ENCODE measurements around the gene DLGAP1.

Gene DLGAP1

GRCh38 chr18:3920832-3921231 lies 534.3 kb downstream of the DLGAP1 start:
- ATAC-seq = no peak
- TF ChIP-seq BACH2 (CRISPR knock-in tag; IDR thresholded peaks at IDR 0.05; ENCODE audit: borderline replicate concordance) (no peak), PPARA (CRISPR knock-in tag; IDR thresholded peaks at IDR 0.05; ENCODE audit: borderline replicate concordance) (no peak), TOX (CRISPR knock-in tag; IDR thresholded peaks at IDR 0.05; ENCODE audit: borderline replicate concordance) (no peak), ARNTL (CRISPR knock-in tag; IDR thresholded peaks at IDR 0.05; ENCODE audit: borderline replicate concordance, low read depth) (no peak), GLIS3 (CRISPR knock-in tag; IDR thresholded peaks at IDR 0.05) (no peak), ZNF8 (CRISPR knock-in tag; IDR thresholded peaks at IDR 0.05) (no peak), ESRRG (CRISPR knock-in tag; IDR thresholded peaks at IDR 0.05) (no peak), CSDC2 (CRISPR knock-in tag; IDR thresholded peaks at IDR 0.05) (no peak), ZNF70 (CRISPR knock-in tag; IDR thresholded peaks at IDR 0.05) (no peak), OSR1 (CRISPR knock-in tag; IDR thresholded peaks at IDR 0.05) (no peak), ZNF565 (CRISPR knock-in tag; conservative IDR thresholded peaks at IDR 0.05; ENCODE audit: low read depth) (no peak), ZC3H10 (CRISPR knock-in tag; IDR thresholded peaks at IDR 0.05) (no peak), ZFP30 (CRISPR knock-in tag; IDR thresholded peaks at IDR 0.05) (no peak), SNAI2 (CRISPR knock-in tag; IDR thresholded peaks at IDR 0.05) (no peak), TCF4 (CRISPR knock-in tag; IDR thresholded peaks at IDR 0.05; ENCODE audit: borderline replicate concordance) (no peak), ISL1 (CRISPR knock-in tag; IDR thresholded peaks at IDR 0.05) (no peak)
- TF ChIP-seq, protein P1, sequence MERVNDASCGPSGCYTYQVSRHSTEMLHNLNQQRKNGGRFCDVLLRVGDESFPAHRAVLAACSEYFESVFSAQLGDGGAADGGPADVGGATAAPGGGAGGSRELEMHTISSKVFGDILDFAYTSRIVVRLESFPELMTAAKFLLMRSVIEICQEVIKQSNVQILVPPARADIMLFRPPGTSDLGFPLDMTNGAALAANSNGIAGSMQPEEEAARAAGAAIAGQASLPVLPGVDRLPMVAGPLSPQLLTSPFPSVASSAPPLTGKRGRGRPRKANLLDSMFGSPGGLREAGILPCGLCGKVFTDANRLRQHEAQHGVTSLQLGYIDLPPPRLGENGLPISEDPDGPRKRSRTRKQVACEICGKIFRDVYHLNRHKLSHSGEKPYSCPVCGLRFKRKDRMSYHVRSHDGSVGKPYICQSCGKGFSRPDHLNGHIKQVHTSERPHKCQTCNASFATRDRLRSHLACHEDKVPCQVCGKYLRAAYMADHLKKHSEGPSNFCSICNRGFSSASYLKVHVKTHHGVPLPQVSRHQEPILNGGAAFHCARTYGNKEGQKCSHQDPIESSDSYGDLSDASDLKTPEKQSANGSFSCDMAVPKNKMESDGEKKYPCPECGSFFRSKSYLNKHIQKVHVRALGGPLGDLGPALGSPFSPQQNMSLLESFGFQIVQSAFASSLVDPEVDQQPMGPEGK (CRISPR knock-in tag; IDR thresholded peaks at IDR 0.05; ENCODE audit: borderline replicate concordance) = no peak
- TF ChIP-seq, protein P2, sequence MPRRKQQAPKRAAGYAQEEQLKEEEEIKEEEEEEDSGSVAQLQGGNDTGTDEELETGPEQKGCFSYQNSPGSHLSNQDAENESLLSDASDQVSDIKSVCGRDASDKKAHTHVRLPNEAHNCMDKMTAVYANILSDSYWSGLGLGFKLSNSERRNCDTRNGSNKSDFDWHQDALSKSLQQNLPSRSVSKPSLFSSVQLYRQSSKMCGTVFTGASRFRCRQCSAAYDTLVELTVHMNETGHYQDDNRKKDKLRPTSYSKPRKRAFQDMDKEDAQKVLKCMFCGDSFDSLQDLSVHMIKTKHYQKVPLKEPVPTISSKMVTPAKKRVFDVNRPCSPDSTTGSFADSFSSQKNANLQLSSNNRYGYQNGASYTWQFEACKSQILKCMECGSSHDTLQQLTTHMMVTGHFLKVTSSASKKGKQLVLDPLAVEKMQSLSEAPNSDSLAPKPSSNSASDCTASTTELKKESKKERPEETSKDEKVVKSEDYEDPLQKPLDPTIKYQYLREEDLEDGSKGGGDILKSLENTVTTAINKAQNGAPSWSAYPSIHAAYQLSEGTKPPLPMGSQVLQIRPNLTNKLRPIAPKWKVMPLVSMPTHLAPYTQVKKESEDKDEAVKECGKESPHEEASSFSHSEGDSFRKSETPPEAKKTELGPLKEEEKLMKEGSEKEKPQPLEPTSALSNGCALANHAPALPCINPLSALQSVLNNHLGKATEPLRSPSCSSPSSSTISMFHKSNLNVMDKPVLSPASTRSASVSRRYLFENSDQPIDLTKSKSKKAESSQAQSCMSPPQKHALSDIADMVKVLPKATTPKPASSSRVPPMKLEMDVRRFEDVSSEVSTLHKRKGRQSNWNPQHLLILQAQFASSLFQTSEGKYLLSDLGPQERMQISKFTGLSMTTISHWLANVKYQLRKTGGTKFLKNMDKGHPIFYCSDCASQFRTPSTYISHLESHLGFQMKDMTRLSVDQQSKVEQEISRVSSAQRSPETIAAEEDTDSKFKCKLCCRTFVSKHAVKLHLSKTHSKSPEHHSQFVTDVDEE (CRISPR knock-in tag; IDR thresholded peaks at IDR 0.05) = no peak
- TF ChIP-seq, protein P3, sequence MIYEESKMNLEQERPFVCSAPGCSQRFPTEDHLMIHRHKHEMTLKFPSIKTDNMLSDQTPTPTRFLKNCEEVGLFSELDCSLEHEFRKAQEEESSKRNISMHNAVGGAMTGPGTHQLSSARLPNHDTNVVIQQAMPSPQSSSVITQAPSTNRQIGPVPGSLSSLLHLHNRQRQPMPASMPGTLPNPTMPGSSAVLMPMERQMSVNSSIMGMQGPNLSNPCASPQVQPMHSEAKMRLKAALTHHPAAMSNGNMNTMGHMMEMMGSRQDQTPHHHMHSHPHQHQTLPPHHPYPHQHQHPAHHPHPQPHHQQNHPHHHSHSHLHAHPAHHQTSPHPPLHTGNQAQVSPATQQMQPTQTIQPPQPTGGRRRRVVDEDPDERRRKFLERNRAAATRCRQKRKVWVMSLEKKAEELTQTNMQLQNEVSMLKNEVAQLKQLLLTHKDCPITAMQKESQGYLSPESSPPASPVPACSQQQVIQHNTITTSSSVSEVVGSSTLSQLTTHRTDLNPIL (CRISPR knock-in tag; IDR thresholded peaks at IDR 0.05; ENCODE audit: low read depth) = no peak
- TF ChIP-seq, protein P4, sequence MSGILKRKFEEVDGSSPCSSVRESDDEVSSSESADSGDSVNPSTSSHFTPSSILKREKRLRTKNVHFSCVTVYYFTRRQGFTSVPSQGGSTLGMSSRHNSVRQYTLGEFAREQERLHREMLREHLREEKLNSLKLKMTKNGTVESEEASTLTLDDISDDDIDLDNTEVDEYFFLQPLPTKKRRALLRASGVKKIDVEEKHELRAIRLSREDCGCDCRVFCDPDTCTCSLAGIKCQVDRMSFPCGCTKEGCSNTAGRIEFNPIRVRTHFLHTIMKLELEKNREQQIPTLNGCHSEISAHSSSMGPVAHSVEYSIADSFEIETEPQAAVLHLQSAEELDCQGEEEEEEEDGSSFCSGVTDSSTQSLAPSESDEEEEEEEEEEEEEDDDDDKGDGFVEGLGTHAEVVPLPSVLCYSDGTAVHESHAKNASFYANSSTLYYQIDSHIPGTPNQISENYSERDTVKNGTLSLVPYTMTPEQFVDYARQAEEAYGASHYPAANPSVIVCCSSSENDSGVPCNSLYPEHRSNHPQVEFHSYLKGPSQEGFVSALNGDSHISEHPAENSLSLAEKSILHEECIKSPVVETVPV (CRISPR knock-in tag; IDR thresholded peaks at IDR 0.05) = no peak

DNA sequence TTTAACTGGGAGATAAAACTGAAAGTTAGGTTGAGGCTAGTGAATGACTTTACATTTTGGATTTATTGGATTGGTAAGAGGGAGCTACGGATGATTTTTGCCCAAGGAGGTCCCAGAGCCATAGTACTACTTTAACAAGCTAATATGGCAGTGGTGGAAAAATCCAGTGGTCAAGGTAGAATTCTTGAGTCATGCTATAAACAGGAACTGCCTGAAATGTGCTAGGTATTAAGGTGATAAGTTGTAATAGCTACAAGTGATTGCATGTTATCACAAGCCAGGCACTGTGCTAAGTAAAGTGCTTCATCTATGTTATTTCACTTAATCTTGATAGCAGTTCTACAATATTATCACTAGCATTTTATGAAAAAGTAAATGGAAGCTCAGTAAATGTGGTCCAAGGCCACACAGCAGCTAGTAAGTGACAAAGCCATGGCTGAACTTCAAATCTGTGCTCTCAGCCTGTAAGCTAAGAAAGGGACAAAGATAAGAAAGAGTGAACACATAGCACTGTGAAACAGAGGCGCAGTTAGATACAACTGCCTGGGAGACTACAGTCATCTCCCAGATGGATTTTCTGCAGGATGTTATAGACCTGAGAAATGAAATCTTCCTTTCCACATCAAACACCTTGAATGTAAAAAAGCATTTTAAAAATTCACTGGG lies 535.6 kb downstream of the DLGAP1 start:
- no peak for ATAC-seq
- TF ChIP-seq ESRRG (CRISPR knock-in tag; IDR thresholded peaks at IDR 0.05) (no peak), ARNTL (CRISPR knock-in tag; IDR thresholded peaks at IDR 0.05; ENCODE audit: borderline replicate concordance, low read depth) (no peak)

- TF ChIP-seq ISL1 (CRISPR knock-in tag; IDR thresholded peaks at IDR 0.05) = no peak
- TF ChIP-seq, protein P2 (CRISPR knock-in tag; IDR thresholded peaks at IDR 0.05) = no peak
- TF ChIP-seq ESRRG (CRISPR knock-in tag; IDR thresholded peaks at IDR 0.05) = no peak
- no peak for TF ChIP-seq BACH2 (CRISPR knock-in tag; IDR thresholded peaks at IDR 0.05; ENCODE audit: borderline replicate concordance)
- TF ChIP-seq OSR1 (CRISPR knock-in tag; IDR thresholded peaks at IDR 0.05) = no peak
- no peak for TF ChIP-seq ZNF565 (CRISPR knock-in tag; conservative IDR thresholded peaks at IDR 0.05; ENCODE audit: low read depth)
- TF ChIP-seq ARNTL (CRISPR knock-in tag; IDR thresholded peaks at IDR 0.05; ENCODE audit: borderline replicate concordance, low read depth) = no peak
- TF ChIP-seq, protein P3 (CRISPR knock-in tag; IDR thresholded peaks at IDR 0.05; ENCODE audit: low read depth) = no peak
- TF ChIP-seq CSDC2 (CRISPR knock-in tag; IDR thresholded peaks at IDR 0.05) = no peak
- TF ChIP-seq, protein P5, sequence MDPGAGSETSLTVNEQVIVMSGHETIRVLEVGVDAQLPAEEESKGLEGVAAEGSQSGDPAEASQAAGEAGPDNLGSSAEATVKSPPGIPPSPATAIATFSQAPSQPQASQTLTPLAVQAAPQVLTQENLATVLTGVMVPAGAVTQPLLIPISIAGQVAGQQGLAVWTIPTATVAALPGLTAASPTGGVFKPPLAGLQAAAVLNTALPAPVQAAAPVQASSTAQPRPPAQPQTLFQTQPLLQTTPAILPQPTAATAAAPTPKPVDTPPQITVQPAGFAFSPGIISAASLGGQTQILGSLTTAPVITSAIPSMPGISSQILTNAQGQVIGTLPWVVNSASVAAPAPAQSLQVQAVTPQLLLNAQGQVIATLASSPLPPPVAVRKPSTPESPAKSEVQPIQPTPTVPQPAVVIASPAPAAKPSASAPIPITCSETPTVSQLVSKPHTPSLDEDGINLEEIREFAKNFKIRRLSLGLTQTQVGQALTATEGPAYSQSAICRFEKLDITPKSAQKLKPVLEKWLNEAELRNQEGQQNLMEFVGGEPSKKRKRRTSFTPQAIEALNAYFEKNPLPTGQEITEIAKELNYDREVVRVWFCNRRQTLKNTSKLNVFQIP (CRISPR knock-in tag; IDR thresholded peaks at IDR 0.05; ENCODE audit: borderline replicate concordance, low read depth) = no peak
- no peak for ATAC-seq
Observed at GRCh38 chr18:3916082-3916481, 539.0 kb downstream of the DLGAP1 start.

Measured in SK-N-SH treated with all-trans-retinoic acid at 6 μM for 48 hours (cell line).